Esophagus muscularis mucosa (tissue), 4 donors: ENCODE results near the gene PGBD5.

Source experiments
- CTCF ChIP-seq, 3 experiments: fragments of 200-600 bp in 2 of 3; fragments of 450-650 bp in 1 of 3; sonication (generic) in 2 of 3; IDR thresholded peaks; one replicate each; pipeline ENCODE4 v1.5.1; 2017 to 2019; ENCODE audit warnings: antibody characterized with exemption in 3 of 3, mild to moderate bottlenecking in 2 of 3, moderate library complexity in 1 of 3
- EP300 ChIP-seq: sonication (generic); formaldehyde crosslinking; IDR thresholded peaks from one replicate; pipeline ENCODE4 v1.6.1; 2017; ENCODE audit warnings: antibody characterized with exemption
- POLR2A ChIP-seq: fragments of 450-650 bp; IDR thresholded peaks from one replicate; pipeline ENCODE4 v1.6.1; 2017; ENCODE audit warnings: antibody characterized with exemption, moderate library complexity, mild to moderate bottlenecking, low read depth
- POLR2AphosphoS5 ChIP-seq, 2 donors: sonication (generic); formaldehyde crosslinking; IDR thresholded peaks; one replicate each; pipeline ENCODE4 v1.6.1; 2017; ENCODE audit warnings: antibody characterized with exemption in 2 of 2

- TF ChIP-seq CTCF (IDR thresholded peaks at IDR 0.05) (no peak), POLR2A (no peak), POLR2AphosphoS5 (IDR thresholded peaks at IDR 0.05) (no peak), EP300 (no peak)
Measured at GRCh38 chr1:230333590-230334446, 92.3 kb downstream of the PGBD5 start.
